ENCODE results near the gene CFHR3. TPM values are rescaled to one million over a fixed set of nuclear protein-coding genes. Genes with fewer than 3 reads are reported as not detected.

The CFHR3 gene
- total and polyA plus RNA-seq, 9 of the 15 experiments (the other 6 are each of a cell fraction or from before 2014, with no cell fraction given) = 0.14 to 0.47 (median 0.24) TPM

GRCh38 chr1:196734460-196734859 is 40.2 kb upstream of the CFHR3 start:
- no peaks in the 10 kb centered on the region for H3K27me3 ChIP-seq (ENCODE audit: control insufficient read depth in 2 of 2, insufficient read depth in 2 of 2, low read length in 2 of 2)
- H3K9me3 ChIP-seq (replicated peaks; ENCODE audit: control insufficient read depth, insufficient read depth, low read depth, low read length) = no peaks in the 10 kb centered on the region; the same call in 1 of the 2 replicates
- H4K20me1 ChIP-seq (replicated peaks; ENCODE audit: control insufficient read depth, insufficient read depth, low read length) = no peaks in the 10 kb centered on the region
- no peaks in the 10 kb centered on the region for H3K9me1 ChIP-seq (ENCODE audit: control insufficient read depth, insufficient read depth, low read length)
- H3K9ac ChIP-seq (ENCODE audit: insufficient read depth in 1 of 2, low read depth in 2 of 2, low read length in 2 of 2) = no peak overlapping the region
- in situ Hi-C loops (cut with MboI) (loop anchor here (25.0 kb wide), 1 partner anchor 628 kb away; no protein-coding TSS in a partner anchor), intact Hi-C loops (cut with micrococcal nuclease) (no loop called here)
- H3K4me3 ChIP-seq = no peak overlapping the region
- BruUV-seq (replicated peaks) = no TSS peak
- H3K4me2 ChIP-seq (ENCODE audit: insufficient read depth, low read length) = no peak overlapping the region
- ATAC-seq (no peak), FAIRE-seq (no peak), DNase-seq (ENCODE audit: extremely low read depth in 1 of 4, low spot score in 3 of 4) (no peak)
- no peak overlapping the region for H3K27ac ChIP-seq (ENCODE audit: extremely low read depth, low read depth, low read length)
- no peaks in the 10 kb centered on the region for H3K4me1 ChIP-seq (replicated peaks in 1 of 2; ENCODE audit: control insufficient read depth in 2 of 2, insufficient read depth in 2 of 2, low read length in 2 of 2)
- CTCF ChIA-PET (ENCODE audit: low intra/inter-chr PET ratio) = no interaction called here
- POLR2A ChIA-PET = no interaction called here
- TF ChIP-seq PYGO2 (tag; IDR thresholded peaks at IDR 0.05) (no peak), USF1 (CRISPR knock-in tag; IDR thresholded peaks at IDR 0.05) (no peak), ZNF785 (CRISPR knock-in tag; IDR thresholded peaks at IDR 0.05) (no peak), MEF2A (IDR thresholded peaks at IDR 0.05; ENCODE audit: control insufficient read depth, low read depth, low read length) (no peak), FOXK1 (CRISPR knock-in tag; IDR thresholded peaks at IDR 0.05; ENCODE audit: borderline replicate concordance) (no peak), GABPB1 (CRISPR knock-in tag; IDR thresholded peaks at IDR 0.05) (no peak), PHB (CRISPR knock-in tag; IDR thresholded peaks at IDR 0.05) (no peak), CTCFL (IDR thresholded peaks at IDR 0.05; ENCODE audit: borderline replicate concordance, insufficient read depth, low read depth, low read length, poor library complexity, severe bottlenecking) (no peak), MBD2 (IDR thresholded peaks at IDR 0.05; ENCODE audit: borderline replicate concordance, low read depth) (no peak), KAT7 (CRISPR knock-in tag; IDR thresholded peaks at IDR 0.05; ENCODE audit: borderline replicate concordance) (no peak), NFATC3 (IDR thresholded peaks at IDR 0.05) (no peak), ASH1L (IDR thresholded peaks at IDR 0.05; ENCODE audit: borderline replicate concordance, low read depth, partially characterized antibody) (no peak)
- TF ChIP-seq, protein P1, sequence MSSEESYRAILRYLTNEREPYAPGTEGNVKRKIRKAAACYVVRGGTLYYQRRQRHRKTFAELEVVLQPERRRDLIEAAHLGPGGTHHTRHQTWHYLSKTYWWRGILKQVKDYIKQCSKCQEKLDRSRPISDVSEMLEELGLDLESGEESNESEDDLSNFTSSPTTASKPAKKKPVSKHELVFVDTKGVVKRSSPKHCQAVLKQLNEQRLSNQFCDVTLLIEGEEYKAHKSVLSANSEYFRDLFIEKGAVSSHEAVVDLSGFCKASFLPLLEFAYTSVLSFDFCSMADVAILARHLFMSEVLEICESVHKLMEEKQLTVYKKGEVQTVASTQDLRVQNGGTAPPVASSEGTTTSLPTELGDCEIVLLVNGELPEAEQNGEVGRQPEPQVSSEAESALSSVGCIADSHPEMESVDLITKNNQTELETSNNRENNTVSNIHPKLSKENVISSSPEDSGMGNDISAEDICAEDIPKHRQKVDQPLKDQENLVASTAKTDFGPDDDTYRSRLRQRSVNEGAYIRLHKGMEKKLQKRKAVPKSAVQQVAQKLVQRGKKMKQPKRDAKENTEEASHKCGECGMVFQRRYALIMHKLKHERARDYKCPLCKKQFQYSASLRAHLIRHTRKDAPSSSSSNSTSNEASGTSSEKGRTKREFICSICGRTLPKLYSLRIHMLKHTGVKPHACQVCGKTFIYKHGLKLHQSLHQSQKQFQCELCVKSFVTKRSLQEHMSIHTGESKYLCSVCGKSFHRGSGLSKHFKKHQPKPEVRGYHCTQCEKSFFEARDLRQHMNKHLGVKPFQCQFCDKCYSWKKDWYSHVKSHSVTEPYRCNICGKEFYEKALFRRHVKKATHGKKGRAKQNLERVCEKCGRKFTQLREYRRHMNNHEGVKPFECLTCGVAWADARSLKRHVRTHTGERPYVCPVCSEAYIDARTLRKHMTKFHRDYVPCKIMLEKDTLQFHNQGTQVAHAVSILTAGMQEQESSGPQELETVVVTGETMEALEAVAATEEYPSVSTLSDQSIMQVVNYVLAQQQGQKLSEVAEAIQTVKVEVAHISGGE (CRISPR knock-in tag; IDR thresholded peaks at IDR 0.05) = no peak
- TF ChIP-seq, protein P2, sequence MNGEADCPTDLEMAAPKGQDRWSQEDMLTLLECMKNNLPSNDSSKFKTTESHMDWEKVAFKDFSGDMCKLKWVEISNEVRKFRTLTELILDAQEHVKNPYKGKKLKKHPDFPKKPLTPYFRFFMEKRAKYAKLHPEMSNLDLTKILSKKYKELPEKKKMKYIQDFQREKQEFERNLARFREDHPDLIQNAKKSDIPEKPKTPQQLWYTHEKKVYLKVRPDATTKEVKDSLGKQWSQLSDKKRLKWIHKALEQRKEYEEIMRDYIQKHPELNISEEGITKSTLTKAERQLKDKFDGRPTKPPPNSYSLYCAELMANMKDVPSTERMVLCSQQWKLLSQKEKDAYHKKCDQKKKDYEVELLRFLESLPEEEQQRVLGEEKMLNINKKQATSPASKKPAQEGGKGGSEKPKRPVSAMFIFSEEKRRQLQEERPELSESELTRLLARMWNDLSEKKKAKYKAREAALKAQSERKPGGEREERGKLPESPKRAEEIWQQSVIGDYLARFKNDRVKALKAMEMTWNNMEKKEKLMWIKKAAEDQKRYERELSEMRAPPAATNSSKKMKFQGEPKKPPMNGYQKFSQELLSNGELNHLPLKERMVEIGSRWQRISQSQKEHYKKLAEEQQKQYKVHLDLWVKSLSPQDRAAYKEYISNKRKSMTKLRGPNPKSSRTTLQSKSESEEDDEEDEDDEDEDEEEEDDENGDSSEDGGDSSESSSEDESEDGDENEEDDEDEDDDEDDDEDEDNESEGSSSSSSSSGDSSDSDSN (IDR thresholded peaks at IDR 0.05; ENCODE audit: borderline replicate concordance in 1 of 2, low read depth in 2 of 2, low read length in 2 of 2) = no peak
- 46% methylated on average over 2 of the region's 2 CpGs for WGBS (ENCODE audit: insufficient coverage, low coverage, missing lambda C conversion rate)
- H2AFZ ChIP-seq (ENCODE audit: low read depth, low read length) = no peak overlapping the region
- H3K79me2 ChIP-seq (ENCODE audit: control insufficient read depth, insufficient read depth, low read length) = no peaks in the 10 kb centered on the region
- peaks cover 11% of the 10 kb centered on the region; the same call in 2 of the 3 replicates for H3K36me3 ChIP-seq (ENCODE audit: control insufficient read depth, insufficient read depth, low read length)

Measured in K562 (cell line).